ENCODE data around the gene ASB17. TPM values are rescaled to one million over a fixed set of nuclear protein-coding genes. Genes with fewer than 3 reads are reported as not detected.
"Not testable (repeated sequence)": the region's sequence is repeated elsewhere in the genome, so short reads cannot be mapped to it uniquely, and the experiment has no call there.

ASB17 gene
- total RNA-seq, 1 donor from 2014 or later = not detected

DNA sequence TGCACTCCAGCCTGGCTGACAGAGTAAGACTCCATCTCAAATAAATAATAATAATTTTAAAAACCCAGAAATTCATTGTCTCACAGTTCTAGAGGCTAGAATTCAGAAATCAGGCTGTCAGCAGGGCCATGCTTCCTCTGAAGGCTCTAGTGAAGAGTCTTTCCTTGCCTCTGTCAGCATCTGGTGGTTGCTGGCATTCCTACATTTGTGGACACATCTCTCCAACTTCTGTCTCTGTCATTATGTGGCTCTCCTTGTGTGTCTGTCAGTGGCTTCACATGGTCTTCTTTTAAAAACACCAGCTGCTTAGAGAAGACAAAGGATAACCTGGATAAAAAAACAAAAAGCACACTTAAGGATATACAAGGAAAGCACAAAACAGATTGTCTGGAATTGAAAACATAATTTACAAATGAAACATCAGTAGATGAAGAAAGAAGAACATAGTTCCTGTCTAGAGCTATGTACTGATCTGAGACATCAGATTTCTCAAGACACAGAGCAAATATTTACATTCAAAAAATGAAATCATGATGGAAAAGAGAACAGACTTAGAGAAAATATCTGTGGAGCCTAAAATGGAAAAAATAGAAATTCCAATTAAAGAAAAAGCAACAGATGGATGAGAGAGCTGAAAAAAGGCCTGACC, 32.7 kb upstream of the ASB17 start:
- Mint-ChIP-seq H3K4me3 (ENCODE audit: low read depth) (no peak overlapping the region), H3K27ac (no peak overlapping the region), H3K27me3 (no peaks in the 10 kb centered on the region), H3K9me3 (ENCODE audit: low read depth) (peaks cover 13% of the 10 kb centered on the region), H3K36me3 (ENCODE audit: insufficient read depth) (peaks cover 1% of the 10 kb centered on the region), H3K4me1 (ENCODE audit: low read depth) (peaks cover 3% of the 10 kb centered on the region)
- DNase-seq (ENCODE audit: low spot score, unreplicated experiment) = no peak
- TF ChIP-seq, protein P1, sequence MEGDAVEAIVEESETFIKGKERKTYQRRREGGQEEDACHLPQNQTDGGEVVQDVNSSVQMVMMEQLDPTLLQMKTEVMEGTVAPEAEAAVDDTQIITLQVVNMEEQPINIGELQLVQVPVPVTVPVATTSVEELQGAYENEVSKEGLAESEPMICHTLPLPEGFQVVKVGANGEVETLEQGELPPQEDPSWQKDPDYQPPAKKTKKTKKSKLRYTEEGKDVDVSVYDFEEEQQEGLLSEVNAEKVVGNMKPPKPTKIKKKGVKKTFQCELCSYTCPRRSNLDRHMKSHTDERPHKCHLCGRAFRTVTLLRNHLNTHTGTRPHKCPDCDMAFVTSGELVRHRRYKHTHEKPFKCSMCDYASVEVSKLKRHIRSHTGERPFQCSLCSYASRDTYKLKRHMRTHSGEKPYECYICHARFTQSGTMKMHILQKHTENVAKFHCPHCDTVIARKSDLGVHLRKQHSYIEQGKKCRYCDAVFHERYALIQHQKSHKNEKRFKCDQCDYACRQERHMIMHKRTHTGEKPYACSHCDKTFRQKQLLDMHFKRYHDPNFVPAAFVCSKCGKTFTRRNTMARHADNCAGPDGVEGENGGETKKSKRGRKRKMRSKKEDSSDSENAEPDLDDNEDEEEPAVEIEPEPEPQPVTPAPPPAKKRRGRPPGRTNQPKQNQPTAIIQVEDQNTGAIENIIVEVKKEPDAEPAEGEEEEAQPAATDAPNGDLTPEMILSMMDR (IDR thresholded peaks at IDR 0.05; ENCODE audit: unreplicated experiment) = no peak

DNA sequence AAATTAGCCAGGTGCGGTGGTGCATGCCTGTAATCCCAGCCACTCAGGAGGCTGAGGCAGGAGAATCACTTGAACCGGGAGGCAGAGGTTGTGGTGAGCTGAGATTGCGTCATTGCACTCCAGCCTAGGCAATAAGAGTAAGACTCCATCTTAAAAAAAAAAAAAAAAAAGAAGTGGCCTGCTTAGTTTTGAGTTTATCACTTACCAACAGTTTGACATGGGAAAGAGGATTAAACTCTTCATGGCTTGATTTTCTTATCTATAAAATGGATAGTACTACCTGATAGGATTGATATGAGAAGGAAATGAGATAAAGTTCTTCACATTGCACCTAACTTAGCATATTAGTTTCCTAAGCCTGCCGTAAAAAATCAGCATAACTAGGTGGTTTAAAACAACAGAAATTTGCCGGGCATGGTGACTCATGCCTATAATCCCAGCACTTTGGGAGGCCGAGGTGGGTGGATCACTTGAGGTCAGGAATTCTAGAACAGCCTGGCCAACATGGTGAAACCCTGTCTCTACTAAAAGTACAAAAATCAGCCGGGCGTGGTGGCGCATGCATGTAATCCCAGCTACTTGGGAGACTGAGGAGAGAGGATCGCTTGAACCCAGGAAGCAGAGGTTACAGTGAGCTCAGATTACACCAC, 32.0 kb upstream of the ASB17 start:
- not testable (repeated sequence) for H3K9me3 Mint-ChIP-seq (ENCODE audit: low read depth); H3K27me3 Mint-ChIP-seq; H3K27ac Mint-ChIP-seq; H3K4me3 Mint-ChIP-seq (ENCODE audit: low read depth); DNase-seq (ENCODE audit: low spot score, unreplicated experiment); H3K36me3 Mint-ChIP-seq (ENCODE audit: insufficient read depth); H3K4me1 Mint-ChIP-seq (ENCODE audit: low read depth)

DNA sequence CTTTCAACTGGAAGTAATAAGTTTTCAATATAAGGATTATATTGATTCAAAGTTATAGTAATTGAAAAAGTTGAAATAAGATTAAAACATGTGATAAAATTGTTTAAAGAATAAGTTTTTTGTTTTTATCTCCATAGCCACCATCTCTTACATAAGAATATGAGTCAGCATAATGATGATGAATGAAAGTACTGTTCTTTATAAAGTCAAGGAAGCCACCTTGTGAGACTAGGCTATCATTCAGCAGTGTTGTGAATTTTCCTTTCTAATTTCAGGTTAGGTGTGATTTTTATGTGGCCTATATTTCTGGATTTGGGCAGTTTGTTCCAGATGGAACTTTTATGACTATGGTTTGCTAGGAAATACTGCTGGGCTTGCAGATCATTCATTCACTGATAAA, 22.4 kb upstream of the ASB17 start:
- DNase-seq (ENCODE audit: low spot score, unreplicated experiment) = no peak
- Mint-ChIP-seq H3K9me3 (ENCODE audit: low read depth) (peaks cover 3% of the 10 kb centered on the region), H3K27ac (peak overlapping the region; percentile 19), H3K4me3 (ENCODE audit: low read depth) (no peak overlapping the region), H3K36me3 (ENCODE audit: insufficient read depth) (no peaks in the 10 kb centered on the region), H3K27me3 (no peaks in the 10 kb centered on the region), H3K4me1 (ENCODE audit: low read depth) (peaks cover 23% of the 10 kb centered on the region)
- TF ChIP-seq, protein P1 (IDR thresholded peaks at IDR 0.05; ENCODE audit: unreplicated experiment) = no peak

DNA sequence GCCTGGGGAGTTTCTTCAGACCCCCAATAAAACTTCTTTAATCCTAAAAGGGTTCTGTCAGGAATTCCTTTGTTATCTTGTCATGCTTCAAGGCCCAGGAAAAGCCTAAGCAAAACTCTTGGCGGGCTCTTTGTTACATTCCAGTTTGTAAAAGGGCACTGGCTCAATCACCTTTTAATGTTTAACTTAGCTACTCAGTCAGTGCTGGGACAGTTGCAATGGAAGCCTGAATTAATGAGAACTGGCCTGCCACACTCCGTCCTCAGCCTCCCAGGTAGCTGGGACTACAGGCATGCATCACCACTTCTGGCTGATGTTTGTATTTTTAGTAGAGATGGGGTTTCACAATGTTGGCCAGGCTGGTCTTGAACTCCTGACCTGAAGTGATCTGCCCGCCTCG, 21.3 kb upstream of the ASB17 start:
- H3K27me3 Mint-ChIP-seq = no peaks in the 10 kb centered on the region
- H3K27ac Mint-ChIP-seq = peak overlapping the region; percentile 84
- no peak for DNase-seq (ENCODE audit: low spot score, unreplicated experiment)
- TF ChIP-seq, protein P1 (IDR thresholded peaks at IDR 0.05; ENCODE audit: unreplicated experiment) = no peak
- no peak overlapping the region for H3K4me3 Mint-ChIP-seq (ENCODE audit: low read depth)
- H3K4me1 Mint-ChIP-seq (ENCODE audit: low read depth) = peaks cover 31% of the 10 kb centered on the region
- peaks cover 9% of the 10 kb centered on the region for H3K9me3 Mint-ChIP-seq (ENCODE audit: low read depth)
- H3K36me3 Mint-ChIP-seq (ENCODE audit: insufficient read depth) = peaks cover 2% of the 10 kb centered on the region

DNA sequence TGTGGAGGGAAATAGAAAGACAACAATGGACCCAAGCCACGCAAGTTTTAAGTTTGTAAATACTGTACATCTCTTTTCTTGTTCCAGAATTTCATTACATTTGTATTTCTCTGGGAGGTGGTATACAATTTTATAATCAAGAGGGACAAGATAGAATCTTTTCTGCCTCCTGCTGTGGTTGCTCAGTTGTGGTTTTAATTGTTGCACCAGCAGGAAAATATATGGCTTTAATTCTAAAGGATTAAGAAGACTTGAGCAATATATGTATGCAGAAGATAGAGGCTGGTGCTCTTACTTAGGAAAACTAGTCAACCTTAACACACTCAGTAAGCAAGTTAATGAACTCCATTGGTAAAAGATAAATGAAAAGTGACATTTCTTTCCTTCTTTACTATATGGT, 19.8 kb upstream of the ASB17 start:
- TF ChIP-seq, protein P1 (IDR thresholded peaks at IDR 0.05; ENCODE audit: unreplicated experiment) = no peak
- Mint-ChIP-seq H3K27me3 (no peaks in the 10 kb centered on the region), H3K4me1 (ENCODE audit: low read depth) (peaks cover 31% of the 10 kb centered on the region), H3K4me3 (ENCODE audit: low read depth) (no peak overlapping the region), H3K9me3 (ENCODE audit: low read depth) (peaks cover 13% of the 10 kb centered on the region), H3K27ac (peak overlapping the region; percentile 67), H3K36me3 (ENCODE audit: insufficient read depth) (peaks cover 4% of the 10 kb centered on the region)
- DNase-seq (ENCODE audit: low spot score, unreplicated experiment) = no peak

DNA sequence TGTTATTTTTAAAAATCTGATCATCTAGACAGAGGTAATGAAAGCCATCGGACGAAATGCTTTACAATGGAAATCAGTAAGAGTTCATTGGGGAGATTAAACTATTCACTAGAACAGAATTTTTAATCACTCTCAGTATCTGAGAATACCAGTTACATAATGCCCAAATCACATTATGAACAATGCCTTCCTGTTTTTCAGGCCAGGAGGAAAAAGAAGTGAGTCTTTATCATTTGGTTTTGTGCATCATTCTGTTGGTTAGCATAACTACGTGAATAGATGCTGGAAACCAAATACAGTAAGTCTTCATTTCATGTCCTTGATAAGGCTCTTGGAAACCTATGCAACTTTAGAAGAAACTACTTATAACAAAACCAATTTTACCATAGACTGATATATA, 18.0 kb upstream of the ASB17 start:
- no peak overlapping the region for H3K27ac Mint-ChIP-seq
- peaks cover 31% of the 10 kb centered on the region for H3K4me1 Mint-ChIP-seq (ENCODE audit: low read depth)
- DNase-seq (ENCODE audit: low spot score, unreplicated experiment) = no peak
- H3K27me3 Mint-ChIP-seq = no peaks in the 10 kb centered on the region
- H3K4me3 Mint-ChIP-seq (ENCODE audit: low read depth) = no peak overlapping the region
- peaks cover 30% of the 10 kb centered on the region for H3K9me3 Mint-ChIP-seq (ENCODE audit: low read depth)
- TF ChIP-seq, protein P1 (IDR thresholded peaks at IDR 0.05; ENCODE audit: unreplicated experiment) = no peak
- H3K36me3 Mint-ChIP-seq (ENCODE audit: insufficient read depth) = peaks cover 7% of the 10 kb centered on the region

DNA sequence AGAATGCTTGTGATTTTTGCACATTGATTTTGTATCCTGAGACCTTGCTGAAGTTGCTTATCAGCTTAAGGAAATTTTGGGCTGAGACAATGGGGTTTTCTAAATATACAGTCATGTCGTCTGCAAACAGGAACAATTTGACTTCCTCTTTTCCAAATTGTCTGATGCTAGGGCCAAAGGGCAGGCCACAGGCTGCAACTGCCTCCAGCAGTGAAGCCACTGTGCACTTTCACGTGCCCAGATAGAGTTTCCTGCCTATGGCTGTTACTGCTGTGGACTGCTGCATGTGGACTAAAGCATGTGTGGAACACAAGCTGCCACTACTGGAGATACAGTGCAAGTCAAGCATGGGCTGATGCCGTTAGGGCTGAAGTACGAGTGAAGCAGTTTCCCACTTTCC, 10.8 kb upstream of the ASB17 start:
- DNase-seq (ENCODE audit: low spot score, unreplicated experiment); H3K27ac Mint-ChIP-seq; H3K4me3 Mint-ChIP-seq (ENCODE audit: low read depth); H3K27me3 Mint-ChIP-seq; H3K4me1 Mint-ChIP-seq (ENCODE audit: low read depth); H3K36me3 Mint-ChIP-seq (ENCODE audit: insufficient read depth): not testable (repeated sequence)
- H3K9me3 Mint-ChIP-seq (ENCODE audit: low read depth) = peaks cover 27% of the 10 kb centered on the region

All from progenitor cell of endocrine pancreas (in vitro differentiated cells).